CMK (cell line): ENCODE results near the gene ST3GAL4.
"Not testable (repeated sequence)": the region's sequence is repeated elsewhere in the genome, so short reads cannot be mapped to it uniquely, and the experiment has no call there.

Source experiments
- DNase-seq: peaks from one replicate; pipeline ENCODE4 v3.0.0-alpha.2; 2010; ENCODE audit warnings: low read depth

The ST3GAL4 gene

GRCh38 chr11:126390272-126390867, 34.9 kb downstream of the ST3GAL4 start:
- no peak for DNase-seq

GRCh38 chr11:126391286-126391954, 35.9 kb downstream of the ST3GAL4 start:
- DNase-seq = no peak

- peak; percentile 72 for DNase-seq
Measured at GRCh38 chr11:126391970-126392632, 36.6 kb downstream of the ST3GAL4 start.

- DNase-seq = peak; percentile 96
Measured at GRCh38 chr11:126392633-126393013, 37.1 kb downstream of the ST3GAL4 start.

GRCh38 chr11:126393143-126393542, 37.7 kb downstream of the ST3GAL4 start:
- DNase-seq = no peak

- DNase-seq = no peak
Measured at GRCh38 chr11:126394036-126394435, 38.5 kb downstream of the ST3GAL4 start.

- DNase-seq = not testable (repeated sequence)
Measured at GRCh38 chr11:126394634-126395072, 39.2 kb downstream of the ST3GAL4 start.

- DNase-seq = not testable (repeated sequence)
Measured at GRCh38 chr11:126395784-126396183, 40.3 kb downstream of the ST3GAL4 start.

- not testable (repeated sequence) for DNase-seq
Measured at GRCh38 chr11:126396266-126396665, 40.8 kb downstream of the ST3GAL4 start.

GRCh38 chr11:126396965-126397364, 41.5 kb downstream of the ST3GAL4 start:
- no peak for DNase-seq

GRCh38 chr11:126398296-126398695, 42.8 kb downstream of the ST3GAL4 start:
- DNase-seq = no peak

- DNase-seq = no peak
Measured at GRCh38 chr11:126398721-126399120, 43.2 kb downstream of the ST3GAL4 start.

- no peak for DNase-seq
Measured at GRCh38 chr11:126400019-126400418, 44.5 kb downstream of the ST3GAL4 start.

- no peak for DNase-seq
Measured at GRCh38 chr11:126400479-126400878, 45.0 kb downstream of the ST3GAL4 start.

- no peak for DNase-seq
Measured at GRCh38 chr11:126403022-126403581, 47.6 kb downstream of the ST3GAL4 start.

GRCh38 chr11:126403658-126404057, 48.2 kb downstream of the ST3GAL4 start:
- no peak for DNase-seq

- DNase-seq = no peak
Measured at GRCh38 chr11:126404367-126404766, 48.9 kb downstream of the ST3GAL4 start.

- DNase-seq = no peak
Measured at GRCh38 chr11:126405374-126405773, 49.9 kb downstream of the ST3GAL4 start.

- DNase-seq = no peak
Measured at GRCh38 chr11:126405906-126406305, 50.4 kb downstream of the ST3GAL4 start.

GRCh38 chr11:126406368-126406767, 50.9 kb downstream of the ST3GAL4 start:
- DNase-seq = no peak

- peak; percentile 60 for DNase-seq
Measured at GRCh38 chr11:126407101-126407521, 51.6 kb downstream of the ST3GAL4 start.

GRCh38 chr11:126407682-126408288, 52.3 kb downstream of the ST3GAL4 start:
- no peak for DNase-seq
